NT2/D1 (cell line): ENCODE results near the gene ADGRD1.

ENCODE experiments used
- SUZ12 ChIP-seq: IDR thresholded peaks from 2 replicates; pipeline ENCODE4 v1.6.1; 2011; ENCODE audit not compliant: insufficient read length, insufficient read depth; ENCODE audit errors: extremely low read depth
- YY1 ChIP-seq: IDR thresholded peaks from 2 replicates; pipeline ENCODE4 v1.6.1; 2011; ENCODE audit not compliant: insufficient read length, insufficient read depth
- ZNF274 ChIP-seq: IDR thresholded peaks from 2 replicates; pipeline ENCODE4 v1.6.1; 2011; ENCODE audit warnings: mild to moderate bottlenecking, low read depth, low read length

DNA sequence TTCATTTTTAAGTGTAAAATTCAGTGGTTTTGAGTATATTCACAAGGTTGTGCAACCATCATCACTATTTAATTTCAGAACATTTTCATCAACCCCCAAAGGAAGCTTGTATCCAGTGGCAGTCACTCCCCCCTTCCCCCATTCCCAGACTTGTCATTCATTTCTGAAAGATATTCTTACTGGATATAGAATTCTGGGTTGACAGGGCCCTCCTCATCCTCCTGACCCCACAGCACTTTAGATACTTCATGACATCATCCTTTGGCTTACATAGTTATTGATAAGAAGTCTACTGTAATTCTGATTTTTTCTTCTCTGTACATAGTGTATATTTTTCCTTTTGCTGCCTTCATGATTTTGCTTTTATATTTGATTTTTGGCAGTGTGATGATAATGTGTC lies 8.8 kb upstream of the ADGRD1 start:
- TF ChIP-seq YY1 (no peak), SUZ12 (no peak), ZNF274 (no peak)
